HepG2 (cell line): ENCODE data around the gene SEMA3C. TPM values are rescaled to one million over a fixed set of nuclear protein-coding genes. Genes with fewer than 3 reads are reported as not detected.

Experiments
- ATAC-seq: fragments of 200-7000 bp; cut with Tn5 transposase; 3 replicates; pipeline ENCODE4 v1.9.1; 2020; ENCODE audit warnings: mild to moderate bottlenecking, moderate library complexity
- BruUV-seq: library from RNA; stranded (reverse); fragments of 400-500 nt; replicated peaks from 2 replicates; lab custom pipeline; 2021; lab: Mats Ljungman, UMichigan
- CTCF ChIA-PET: fragments of 300-600 bp; formaldehyde crosslinking; extraction: SDS; loops from one replicate; lab custom pipeline; 2021; ENCODE audit warnings: low total read pairs, inconsistent platforms, low intra/inter-chr PET ratio; lab: Yijun Ruan, JAX
- POLR2A ChIA-PET: fragments of 350-600 bp; sonication (Branson Sonifier 250); formaldehyde crosslinking; loops from one replicate; lab custom pipeline; 2020; ENCODE audit warnings: antibody characterized with exemption, inconsistent platforms; lab: Yijun Ruan, JAX
- DNase-seq: peaks from one replicate; pipeline ENCODE4 v3.0.0-alpha.2; 2015; ENCODE audit warnings: low spot score
- FAIRE-seq: peaks from 3 replicates; lab custom pipeline; 2011; peaks lifted over from hg19 to GRCh38; lab: Jason Lieb, UNC
- H2AFZ ChIP-seq: one replicate; pipeline ENCODE4 v1.6.1; 2011; ENCODE audit warnings: low read length, inconsistent platforms
- H3K27ac ChIP-seq: fragments of 300-600 bp; 3 replicates; pipeline ENCODE4 v1.8.0; 2011; ENCODE audit warnings: mixed run types, mild to moderate bottlenecking, mixed read lengths, low read length, inconsistent platforms; ENCODE audit not compliant: insufficient read depth; ENCODE audit errors: extremely low read length
- H3K27me3 ChIP-seq, 2 experiments: fragments of 200-600 bp in 1 of 2; 2 replicates in 1 of 2; 3 replicates in 1 of 2; pipeline versions ENCODE4 v1.6.0 to v1.8.0; 2011; ENCODE audit warnings: low read length in 2 of 2, mild to moderate bottlenecking in 2 of 2, moderate library complexity in 2 of 2, inconsistent platforms in 1 of 2; ENCODE audit not compliant: insufficient read depth in 2 of 2, control insufficient read depth in 1 of 2
- H3K36me3 ChIP-seq, 2 experiments: fragments of 200-600 bp in 1 of 2; replicated peaks in 1 of 2; 2 replicates in 1 of 2; 3 replicates in 1 of 2; pipeline versions ENCODE4 v1.5.1 to v1.8.0; 2011; ENCODE audit warnings: low read length in 2 of 2, inconsistent platforms in 1 of 2; ENCODE audit not compliant: insufficient read depth in 2 of 2, control insufficient read depth in 1 of 2
- H3K4me1 ChIP-seq: 2 replicates; pipeline ENCODE4 v1.5.1; 2012; ENCODE audit warnings: low read length, inconsistent platforms; ENCODE audit not compliant: insufficient read depth
- H3K4me2 ChIP-seq: 2 replicates; pipeline ENCODE4 v1.6.0; 2011; ENCODE audit warnings: low read depth, low read length, inconsistent platforms
- H3K4me3 ChIP-seq, 3 experiments: fragments of 200-600 bp in 1 of 3; sonication (generic), shearing (Covaris generic) in 1 of 3; replicated peaks in 1 of 3; 2 replicates each; pipeline ENCODE4 v1.5.1; 2011 to 2016; ENCODE audit warnings: low read length in 3 of 3, inconsistent platforms in 2 of 3, low read depth in 2 of 3, mild to moderate bottlenecking in 2 of 3, control low read depth in 1 of 3, mixed read lengths in 1 of 3; ENCODE audit not compliant: insufficient read depth in 1 of 3
- H3K79me2 ChIP-seq: one replicate; pipeline ENCODE4 v1.6.1; 2011; ENCODE audit warnings: low read length, inconsistent platforms; ENCODE audit not compliant: insufficient read depth
- H3K9ac ChIP-seq: 2 replicates; pipeline ENCODE4 v1.6.0; 2011; ENCODE audit warnings: mild to moderate bottlenecking, low read depth, low read length, inconsistent platforms; ENCODE audit not compliant: insufficient read depth
- H3K9me3 ChIP-seq: 2 replicates; pipeline ENCODE4 v1.5.1; 2012; ENCODE audit warnings: mild to moderate bottlenecking, low read length
- H4K20me1 ChIP-seq: 2 replicates; pipeline ENCODE4 v1.6.0; 2011; ENCODE audit warnings: inconsistent platforms, mild to moderate bottlenecking, low read length, moderate library complexity; ENCODE audit not compliant: insufficient read depth
- CCDC6 ChIP-seq: sonication (generic); formaldehyde crosslinking; IDR thresholded peaks from 2 replicates; pipeline ENCODE4 v1.8.1; 2022; ENCODE audit warnings: mild to moderate bottlenecking, missing genetic modification reagents, moderate library complexity
- CHD4 ChIP-seq: fragments of 200-600 bp; sonication (generic); IDR thresholded peaks from 2 replicates; pipeline ENCODE4 v1.7.0; 2017; ENCODE audit warnings: mild to moderate bottlenecking, low read length, borderline replicate concordance
- ELF1 ChIP-seq: sonication (generic); formaldehyde crosslinking; IDR thresholded peaks from 2 replicates; pipeline ENCODE4 v1.4.0; 2020; ENCODE audit warnings: missing genetic modification reagents
- FOSL1 ChIP-seq: sonication (generic); formaldehyde crosslinking; IDR thresholded peaks from 2 replicates; pipeline ENCODE4 v1.9.0; 2021; ENCODE audit warnings: missing genetic modification reagents, borderline replicate concordance
- HNRNPK ChIP-seq: fragments of 200-400 bp; formaldehyde crosslinking; IDR thresholded peaks from 2 replicates; pipeline ENCODE4 v1.6.1; 2018; ENCODE audit warnings: low read length, low read depth, moderate library complexity, mild to moderate bottlenecking; ENCODE audit not compliant: poor library complexity, severe bottlenecking
- IRF1 ChIP-seq: sonication (generic); formaldehyde crosslinking; IDR thresholded peaks from 2 replicates; pipeline ENCODE4 v1.4.0; 2020; ENCODE audit warnings: low read depth, mild to moderate bottlenecking, missing genetic modification reagents
- MAZ ChIP-seq, 2 experiments: sonication (generic) in 1 of 2; formaldehyde crosslinking in 1 of 2; IDR thresholded peaks; 2 replicates each; pipeline versions ENCODE4 v1.5.0 to v1.6.1; 2012 to 2020; ENCODE audit warnings: low read depth in 2 of 2, mild to moderate bottlenecking in 2 of 2, borderline replicate concordance in 1 of 2, improper control_type of control experiment in 1 of 2, low read length in 1 of 2, missing genetic modification reagents in 1 of 2, moderate library complexity in 1 of 2
- MXD1 ChIP-seq: sonication (generic); formaldehyde crosslinking; IDR thresholded peaks from 2 replicates; pipeline ENCODE4 v1.4.0; 2020; ENCODE audit warnings: mild to moderate bottlenecking, missing genetic modification reagents
- POLR2AphosphoS5 ChIP-seq: IDR thresholded peaks from 2 replicates; pipeline ENCODE4 v1.6.1; 2012; ENCODE audit warnings: low read depth, low read length
- RCOR2 ChIP-seq: IDR thresholded peaks from 2 replicates; pipeline ENCODE4 v1.6.1; 2016; ENCODE audit warnings: missing biosample characterization, missing genetic modification reagents
- RELA ChIP-seq: sonication (generic); formaldehyde crosslinking; IDR thresholded peaks from 2 replicates; pipeline ENCODE4 v1.4.0; 2020; ENCODE audit warnings: missing genetic modification reagents
- TFDP1 ChIP-seq: IDR thresholded peaks from 2 replicates; pipeline ENCODE4 v1.6.1; 2016; ENCODE audit warnings: missing compliant biosample characterization, missing genetic modification reagents, borderline replicate concordance
- ZMAT3 ChIP-seq: sonication (generic); formaldehyde crosslinking; conservative IDR thresholded peaks from 2 replicates; pipeline ENCODE4 v1.7.0; 2021; ENCODE audit warnings: missing genetic modification reagents
- ZNF263 ChIP-seq: sonication (generic); formaldehyde crosslinking; IDR thresholded peaks from 2 replicates; pipeline ENCODE4 v1.4.0; 2020; ENCODE audit warnings: missing genetic modification reagents
- ZNF3 ChIP-seq: IDR thresholded peaks from 2 replicates; pipeline ENCODE4 v1.7.0; 2017; ENCODE audit warnings: inconsistent platforms
- ZNF432 ChIP-seq: sonication (generic); formaldehyde crosslinking; IDR thresholded peaks from 2 replicates; pipeline ENCODE4 v1.5.0; 2020; ENCODE audit warnings: missing genetic modification reagents, mild to moderate bottlenecking, borderline replicate concordance
- ZNF777 ChIP-seq: sonication (generic); formaldehyde crosslinking; IDR thresholded peaks from 2 replicates; pipeline ENCODE4 v1.4.0; 2020; ENCODE audit warnings: missing genetic modification reagents
- WGBS: methylation state at CpG from one replicate; pipeline ENCODE4 v1.1.6; 2017; ENCODE audit warnings: low lambda C conversion rate; 5-methylcytosine and 5-hydroxymethylcytosine counted together
- in situ Hi-C: cut with HindIII; loops from 2 replicates; pipeline ENCODE4 v1.10.0; 2017; ENCODE audit warnings: low pct_unique_long_range_greater_than_20kb; ENCODE audit not compliant: extremely low pct_ligation_motif_present
- intact Hi-C: fragments of 100-400 bp; cut with micrococcal nuclease; formaldehyde crosslinking; loops from one replicate; pipeline ENCODE4 v1.10.0; 2022; ENCODE audit not compliant: unreplicated experiment
- polyA plus RNA-seq, 8 experiments: library from polyadenylated mRNA; depleted of rRNA in 3 of 8; stranded (reverse) in 7 of 8; unstranded in 1 of 8; fragments of >200 nt; fragmentation: Illumina TruSeq in 4 of 8; extraction: Trizol in 4 of 8; gene quantifications; 2 replicates each; pipeline versions ENCODE4 v1.2.1 to v1.2.3, GENCODE V29; 2011 to 2016; ENCODE audit warnings: low read depth in 4 of 8, missing spikeins in 1 of 8, mixed read lengths in 1 of 8; ENCODE audit not compliant: insufficient read depth in 1 of 8
- total RNA-seq, 5 experiments: library from RNA; depleted of rRNA; stranded (reverse); fragments of >200 nt; fragmentation: Illumina TruSeq; extraction: Trizol; gene quantifications; 2 replicates each; pipeline ENCODE4 v1.2.3, GENCODE V29; 2016; ENCODE audit warnings: low read depth in 1 of 5

The SEMA3C gene
- total and polyA plus RNA-seq, 2 of the 13 experiments (the other 11 are each of a cell fraction or from before 2014, with no cell fraction given), result 0.05 to 0.13 TPM

- intact Hi-C loops, result no loop called here
- H3K27me3 ChIP-seq, result no peaks in the 10 kb centered on the region
- H4K20me1 ChIP-seq, result no peaks in the 10 kb centered on the region
- TF ChIP-seq HNRNPK (no peak), MXD1 (CRISPR knock-in tag) (no peak), ELF1 (CRISPR knock-in tag) (no peak), POLR2AphosphoS5 (no peak), RELA (CRISPR knock-in tag) (no peak), ZNF263 (CRISPR knock-in tag) (no peak), ZNF3 (CRISPR knock-in tag) (no peak), ZNF777 (CRISPR knock-in tag) (no peak)
- TF ChIP-seq, all 625 proteins: peak for 0
- no peak overlapping the region for H2AFZ ChIP-seq
- H3K4me2 ChIP-seq, result no peak overlapping the region
- 9% methylated on average over 5 of the region's 5 CpGs for WGBS
- POLR2A ChIA-PET, result no interaction called here
- no peak overlapping the region for H3K27ac ChIP-seq
- H3K4me1 ChIP-seq, result no peaks in the 10 kb centered on the region
- H3K9me3 ChIP-seq, result no peaks in the 10 kb centered on the region
- CTCF ChIA-PET, result no interaction called here
- no peaks in the 10 kb centered on the region for H3K79me2 ChIP-seq
- no peaks in the 10 kb centered on the region for H3K36me3 ChIP-seq
- no peak overlapping the region for H3K9ac ChIP-seq
- ATAC-seq (no peak), DNase-seq (no peak), FAIRE-seq (no peak)
- no TSS peak for BruUV-seq
- no peak overlapping the region for H3K4me3 ChIP-seq
- in situ Hi-C loops, result no loop called here
These were observed 17.3 kb upstream of the SEMA3C start for GRCh38 chr7:80935991-80936780.

- H3K9ac ChIP-seq, result no peak overlapping the region
- no peak overlapping the region for H2AFZ ChIP-seq
- in situ Hi-C loops, result no loop called here
- H3K9me3 ChIP-seq, result no peaks in the 10 kb centered on the region
- no peaks in the 10 kb centered on the region for H4K20me1 ChIP-seq
- ATAC-seq (no peak), FAIRE-seq (no peak), DNase-seq (no peak)
- WGBS, result 0% methylated on average over 1 of the region's 1 CpG
- H3K36me3 ChIP-seq, result no peaks in the 10 kb centered on the region
- no peak overlapping the region for H3K4me3 ChIP-seq
- no peaks in the 10 kb centered on the region for H3K4me1 ChIP-seq
- no peaks in the 10 kb centered on the region for H3K27me3 ChIP-seq
- H3K4me2 ChIP-seq, result no peak overlapping the region
- ChIA-PET POLR2A (no interaction called here), CTCF (no interaction called here)
- H3K79me2 ChIP-seq, result no peaks in the 10 kb centered on the region
- no peak overlapping the region for H3K27ac ChIP-seq
- intact Hi-C loops, result no loop called here
- BruUV-seq, result no TSS peak
- no peak for TF ChIP-seq MAZ (IDR thresholded peaks at IDR 0.05; ENCODE audit: borderline replicate concordance, low read depth, low read length)
- no peak for TF ChIP-seq MAZ (CRISPR knock-in tag; IDR thresholded peaks at IDR 0.05; ENCODE audit: low read depth)
- TF ChIP-seq FOSL1, result no peak
- no peak for TF ChIP-seq CCDC6 (CRISPR knock-in tag)
- TF ChIP-seq TFDP1 (CRISPR knock-in tag), result no peak
- no peak for TF ChIP-seq IRF1
- TF ChIP-seq RCOR2 (CRISPR knock-in tag), result no peak
- no peak for TF ChIP-seq CHD4
- TF ChIP-seq ZMAT3 (CRISPR knock-in tag), result no peak
- TF ChIP-seq ZNF432 (CRISPR knock-in tag), result no peak
These were observed 15.5 kb upstream of the SEMA3C start for GRCh38 chr7:80934321-80934720.
